NB4 (cell line): ENCODE measurements around the gene YIPF6.
A peak's percentile ranks its signal among the peaks of the same experiment; 100 is the strongest.

ENCODE experiments used
- CTCF ChIP-seq: IDR thresholded peaks from one replicate; pipeline ENCODE4 v1.5.1; 2012; ENCODE audit warnings: low read depth, low read length
- MYC ChIP-seq: IDR thresholded peaks from 2 replicates; pipeline ENCODE4 v1.6.1; 2011; ENCODE audit warnings: low read depth, low read length
- POLR2A ChIP-seq: IDR thresholded peaks from 2 replicates; pipeline ENCODE4 v1.6.1; 2011; ENCODE audit warnings: mild to moderate bottlenecking; ENCODE audit not compliant: insufficient read length; ENCODE audit errors: extremely low read depth
- TF ChIP-seq, protein P1 (sequence below): IDR thresholded peaks from 2 replicates; pipeline ENCODE4 v1.6.1; 2011; ENCODE audit warnings: low read depth, low read length

- peak; percentile 37 for TF ChIP-seq CTCF
- TF ChIP-seq POLR2A: no peak
- TF ChIP-seq, protein P1, sequence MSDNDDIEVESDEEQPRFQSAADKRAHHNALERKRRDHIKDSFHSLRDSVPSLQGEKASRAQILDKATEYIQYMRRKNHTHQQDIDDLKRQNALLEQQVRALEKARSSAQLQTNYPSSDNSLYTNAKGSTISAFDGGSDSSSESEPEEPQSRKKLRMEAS: no peak
- TF ChIP-seq MYC: no peak
Observed at GRCh38 chrX:68462653-68463052, 36.2 kb upstream of the YIPF6 start.
